Stimulated activated CD8-positive, alpha-beta memory T cell treated with anti-CD3 and anti-CD28 coated beads, Interleukin-4, amount 100 ng/mL, for 4 hours (primary cell): ENCODE results near the gene RPL11.
"Not testable (repeated sequence)": the region's sequence is repeated elsewhere in the genome, so short reads cannot be mapped to it uniquely, and the experiment has no call there.

Experiments
- DNase-seq, 2 donors: peaks; one replicate each; pipeline ENCODE4 v3.0.0-alpha.2; 2020; ENCODE audit warnings: low read depth in 2 of 2, low spot score in 1 of 2

RPL11 gene

DNA sequence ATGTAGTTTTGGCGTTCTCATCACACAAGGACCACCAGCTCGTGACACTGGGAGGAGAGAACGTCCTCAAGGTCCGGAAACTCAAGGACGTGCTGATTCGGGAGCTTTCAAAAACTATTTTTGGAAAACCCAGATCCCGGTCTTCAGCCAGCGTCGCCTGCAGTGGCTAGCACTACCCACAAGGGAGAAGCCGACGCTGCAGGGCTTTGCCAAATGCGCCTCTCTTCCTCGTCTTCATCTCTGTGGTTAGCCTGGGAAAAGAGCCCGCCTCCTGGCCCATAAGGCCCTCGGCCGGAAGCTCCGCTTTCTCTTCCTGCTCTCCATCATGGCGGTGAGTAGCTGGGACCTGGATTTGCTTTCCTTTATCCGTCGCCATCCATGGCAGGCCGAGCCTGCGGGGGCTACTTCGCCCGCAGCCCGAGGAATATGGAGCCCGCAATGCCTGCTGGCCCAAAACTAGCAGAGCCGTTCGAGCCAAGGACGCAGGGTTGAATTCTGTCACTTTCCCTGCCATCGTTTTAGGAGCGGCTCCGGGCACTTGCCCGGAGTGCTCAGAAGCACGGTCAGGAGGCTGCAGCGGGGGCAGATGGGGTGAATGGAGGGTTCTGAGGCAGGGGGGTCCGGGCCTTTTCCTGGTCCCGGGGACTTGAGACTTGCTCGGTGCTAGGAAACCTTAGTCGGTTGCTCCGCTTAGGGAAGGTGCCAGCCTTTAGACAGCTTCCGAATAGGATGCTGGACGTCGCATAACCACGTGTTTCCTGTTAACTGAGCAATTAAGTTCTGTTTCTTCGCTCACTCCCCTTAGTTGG, at the start of gene RPL11:
RPL11 (plus strand) TSS at position 308 of the 809 bp plus-strand sequence; CDS start at position 326, 18 bp downstream.
- DNase-seq = peak; percentile 71 to 80

DNA sequence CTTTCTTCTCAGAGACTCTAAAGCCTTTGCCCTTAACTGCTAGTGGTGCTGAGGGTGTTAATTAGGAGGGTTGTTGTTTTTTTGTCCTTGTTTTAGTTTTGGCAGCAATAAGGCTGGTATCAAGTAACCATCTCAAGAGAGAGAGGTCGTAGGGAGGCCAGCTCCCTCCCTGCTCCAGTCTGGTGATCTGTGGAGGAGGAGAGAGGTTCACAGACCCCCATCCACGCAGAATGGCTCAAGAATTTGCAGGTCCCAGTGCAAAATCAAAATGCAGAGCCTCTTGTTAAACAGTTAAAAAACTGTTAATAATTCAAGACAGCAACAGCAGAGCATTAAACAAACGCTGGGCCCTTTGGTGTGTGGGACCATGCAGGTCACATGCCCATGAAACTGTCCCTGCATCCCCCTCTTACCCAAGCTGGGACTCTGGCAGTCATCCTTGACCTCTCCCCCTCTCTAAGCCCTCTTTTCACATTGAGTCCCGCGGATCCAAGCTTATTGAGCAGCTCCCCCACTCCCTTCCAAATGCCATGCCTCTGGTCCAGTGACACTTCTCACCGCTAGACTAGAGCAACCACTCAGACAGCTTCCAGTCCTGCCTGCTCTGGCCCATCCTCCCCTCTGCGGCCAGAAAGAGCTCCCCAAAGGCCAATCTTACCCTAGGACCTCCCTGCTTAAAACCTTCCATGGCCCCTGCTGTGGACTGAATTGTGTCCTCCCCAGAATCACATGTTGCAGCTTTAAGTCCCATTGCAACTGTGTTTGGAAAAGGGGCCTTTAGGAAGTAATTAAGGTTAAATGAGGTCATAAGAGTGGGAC, 47.7 kb upstream of the RPL11 start:
- DNase-seq = no peak

DNA sequence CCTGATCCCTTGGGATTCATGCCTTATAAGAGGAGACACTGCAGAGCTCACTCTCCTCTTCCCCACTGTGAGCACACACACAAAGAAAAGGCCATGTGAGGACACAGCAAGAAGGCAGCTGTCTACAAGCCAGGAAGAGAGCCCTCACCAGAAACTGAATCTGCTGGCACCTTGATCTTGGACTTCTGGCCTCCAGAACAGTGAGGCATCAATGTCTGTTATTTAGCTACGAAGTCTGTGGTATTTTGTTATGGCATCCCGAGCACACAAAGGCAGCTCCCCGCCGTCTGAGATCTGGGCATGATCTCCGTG, 47.1 kb upstream of the RPL11 start:
- DNase-seq = no peak

DNA sequence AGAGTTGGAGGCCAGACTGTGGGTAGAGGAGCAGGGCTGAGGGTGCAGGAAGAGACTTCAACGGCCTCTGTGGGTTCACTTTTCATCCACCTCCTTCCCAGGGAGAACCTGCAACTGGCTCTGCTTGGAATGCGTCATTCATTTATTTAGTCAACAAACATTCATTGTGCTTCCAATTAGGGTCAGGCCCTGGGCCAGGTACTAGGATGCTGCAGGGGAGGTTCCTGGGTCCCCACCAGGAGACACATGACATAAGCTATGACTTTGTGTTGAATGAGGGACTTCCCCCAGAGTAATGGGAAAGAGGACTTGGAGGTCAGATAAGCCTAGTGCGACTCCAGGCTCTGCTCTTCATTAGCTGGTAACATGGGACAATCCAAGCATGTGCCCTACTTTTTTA, 46.3 kb upstream of the RPL11 start:
- no peak for DNase-seq

DNA sequence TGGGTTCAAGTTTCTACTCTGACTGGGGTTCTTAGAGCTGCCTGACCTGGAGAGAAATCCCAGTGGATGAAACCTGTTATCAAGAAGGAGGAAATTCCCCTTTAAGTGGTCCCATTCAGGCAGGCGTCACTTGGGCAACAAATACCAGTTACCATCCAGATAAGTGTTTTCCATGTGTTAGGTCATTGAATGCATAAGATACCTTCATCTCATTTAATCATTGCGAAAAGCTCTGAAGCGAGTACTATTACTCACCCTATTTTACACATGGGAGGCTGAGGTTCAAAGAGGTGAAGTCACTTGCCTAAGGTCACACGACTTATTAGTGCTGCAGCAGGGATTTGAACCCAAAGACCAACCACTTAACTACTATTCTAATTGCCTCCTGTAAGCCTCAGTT, 45.5 kb upstream of the RPL11 start:
- no peak for DNase-seq

DNA sequence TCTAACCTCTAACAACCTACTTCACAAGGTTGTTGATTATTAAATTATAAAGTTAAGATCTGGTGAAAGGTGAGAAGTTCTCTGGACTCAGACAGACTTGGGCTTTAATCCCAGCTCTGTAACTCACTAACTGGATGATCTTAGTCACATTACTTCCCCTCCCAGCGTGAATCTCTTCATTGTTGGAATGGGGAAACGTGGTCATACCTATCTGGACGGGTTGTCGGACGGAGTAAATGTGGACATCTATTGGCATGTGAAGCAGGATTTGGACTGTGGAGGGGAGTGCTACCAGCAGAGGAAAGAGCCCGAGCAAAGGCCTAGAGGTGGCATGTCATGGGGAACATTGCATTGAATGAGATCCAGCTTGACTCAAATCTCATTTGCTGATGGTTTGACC, 45.1 kb upstream of the RPL11 start:
- DNase-seq = no peak

DNA sequence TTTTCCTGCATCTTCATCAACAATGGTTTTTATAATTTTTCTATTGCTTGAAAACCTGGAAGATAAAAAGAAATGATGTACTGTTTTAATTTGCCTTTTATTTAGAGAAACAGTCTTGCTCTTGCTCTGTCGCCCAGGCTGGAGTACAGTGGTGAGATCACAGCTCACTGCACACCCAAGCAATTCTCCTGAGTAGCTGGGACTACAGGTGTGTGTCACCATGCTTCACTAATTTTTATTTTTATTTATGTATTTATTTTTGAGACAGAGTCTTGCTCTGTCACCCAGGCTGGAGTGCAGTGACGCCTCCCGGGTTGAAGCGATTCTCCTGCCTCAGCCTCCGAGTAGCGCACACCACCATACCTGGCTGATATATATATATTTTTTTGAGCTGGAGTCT, 43.0 kb upstream of the RPL11 start:
- DNase-seq = no peak

DNA sequence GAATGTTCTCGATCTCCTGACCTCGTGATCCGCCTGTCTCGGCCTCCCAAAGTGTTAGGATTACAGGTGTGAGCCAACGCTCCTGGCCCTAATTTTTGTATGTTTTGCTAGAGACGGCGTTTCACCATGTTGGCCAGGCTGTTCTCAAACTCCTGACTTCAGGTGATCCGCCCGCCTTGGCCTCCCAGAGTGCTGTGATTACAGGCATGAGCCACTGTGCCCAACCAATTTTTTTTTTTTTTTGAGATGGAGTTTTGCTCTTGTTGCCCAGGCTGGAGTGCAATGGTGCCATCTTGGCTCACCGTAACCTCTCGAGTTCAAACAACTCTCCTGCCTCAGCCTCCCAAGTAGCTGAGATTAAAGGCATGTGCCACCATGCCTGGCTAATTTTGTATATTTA, 42.4 kb upstream of the RPL11 start:
- DNase-seq = not testable (repeated sequence)

DNA sequence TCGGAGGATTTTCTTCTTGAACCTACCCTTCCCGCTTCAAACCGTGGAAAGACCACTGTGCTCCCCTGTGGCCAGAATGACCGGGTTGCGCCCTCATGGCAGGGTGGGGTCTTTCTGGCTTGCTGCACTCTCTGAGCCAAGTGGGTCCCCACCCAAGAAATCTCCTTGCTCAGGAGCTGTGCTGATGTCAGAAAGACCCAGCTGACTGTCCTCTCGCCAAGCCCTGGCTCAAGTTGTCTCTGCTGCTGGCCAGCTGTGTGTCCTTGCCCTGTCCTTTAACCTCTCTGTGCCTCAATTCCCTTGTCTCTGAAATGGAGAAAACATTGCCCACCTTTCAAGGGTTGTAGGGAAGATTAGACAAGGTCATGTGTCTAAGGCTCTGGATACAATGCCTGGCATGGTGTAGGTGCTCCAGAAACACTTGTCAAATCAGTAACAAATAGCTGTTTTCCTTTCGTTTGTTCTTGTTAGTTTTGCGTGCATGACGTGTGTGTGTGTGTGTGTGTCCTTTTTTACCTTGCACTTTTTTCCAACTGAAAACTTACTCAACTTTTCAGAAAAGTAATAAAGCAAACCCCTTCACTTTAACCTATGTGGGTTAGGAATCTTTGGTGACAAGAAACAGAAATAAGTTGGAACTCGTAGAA, 41.1 kb upstream of the RPL11 start:
- no peak for DNase-seq

DNA sequence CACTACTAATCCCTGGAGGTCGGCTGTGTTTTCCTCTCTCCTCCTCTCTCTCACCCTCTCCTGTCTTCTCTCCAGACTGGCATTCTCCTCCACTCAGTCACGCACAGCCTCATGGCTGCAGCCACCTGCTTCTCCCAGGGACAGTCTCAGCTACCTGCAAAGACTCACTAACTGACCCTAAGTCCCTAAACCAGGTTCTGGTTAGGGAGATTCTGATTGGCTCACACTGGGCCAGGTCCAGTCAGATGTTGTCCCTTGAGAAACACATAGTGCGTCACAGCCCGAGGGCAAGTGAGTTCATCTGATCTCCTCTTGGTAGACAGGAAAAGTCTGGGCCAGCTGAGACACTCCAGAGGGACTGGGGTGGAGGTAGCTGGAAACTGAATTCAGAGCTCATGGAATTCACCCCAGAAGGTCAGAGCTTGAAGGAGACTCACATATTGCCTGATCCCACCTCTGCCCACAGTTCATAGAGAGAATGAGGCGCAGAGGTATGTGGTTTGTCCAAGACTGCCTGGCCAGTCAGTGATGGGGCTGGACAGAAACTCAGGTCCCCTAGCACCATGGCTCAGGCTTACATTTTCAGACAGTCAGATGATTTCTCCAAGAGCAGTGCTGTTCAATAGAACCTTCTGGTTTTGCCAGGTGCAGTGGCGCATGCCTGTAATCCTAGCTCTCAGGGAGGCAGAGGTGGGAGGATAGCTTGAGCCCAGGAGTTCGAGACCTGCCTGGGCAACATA, 40.4 kb upstream of the RPL11 start:
- DNase-seq = no peak

DNA sequence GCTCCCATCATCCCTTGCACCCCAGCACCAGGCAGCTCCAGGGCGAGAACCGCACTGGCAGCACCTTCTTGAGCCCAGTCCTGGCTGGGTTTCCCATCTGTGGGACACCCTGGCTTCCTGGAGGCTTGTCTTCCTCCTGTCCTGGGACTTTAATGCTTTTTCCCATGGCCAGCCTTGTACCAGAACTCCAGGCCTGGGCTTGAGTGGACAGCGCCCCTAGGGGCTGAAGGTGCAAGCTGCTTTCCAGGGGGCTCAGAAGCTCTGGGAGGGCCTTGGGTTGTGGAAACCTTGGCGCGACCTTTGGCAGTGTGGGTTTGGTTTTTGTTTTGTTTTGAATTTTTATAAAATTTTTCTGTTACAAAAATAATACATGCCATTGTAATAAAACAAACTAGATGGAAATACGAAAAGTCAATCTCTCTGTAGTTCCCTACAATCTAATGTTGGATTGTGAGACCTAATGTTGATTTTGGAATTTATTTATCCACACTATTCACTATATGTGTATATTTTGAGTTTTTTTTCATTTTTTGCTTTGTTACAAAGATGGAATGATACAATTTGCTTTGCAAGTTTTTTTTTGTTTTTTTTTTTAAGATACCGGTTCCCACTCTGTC, 33.8 kb upstream of the RPL11 start:
- no peak for DNase-seq

DNA sequence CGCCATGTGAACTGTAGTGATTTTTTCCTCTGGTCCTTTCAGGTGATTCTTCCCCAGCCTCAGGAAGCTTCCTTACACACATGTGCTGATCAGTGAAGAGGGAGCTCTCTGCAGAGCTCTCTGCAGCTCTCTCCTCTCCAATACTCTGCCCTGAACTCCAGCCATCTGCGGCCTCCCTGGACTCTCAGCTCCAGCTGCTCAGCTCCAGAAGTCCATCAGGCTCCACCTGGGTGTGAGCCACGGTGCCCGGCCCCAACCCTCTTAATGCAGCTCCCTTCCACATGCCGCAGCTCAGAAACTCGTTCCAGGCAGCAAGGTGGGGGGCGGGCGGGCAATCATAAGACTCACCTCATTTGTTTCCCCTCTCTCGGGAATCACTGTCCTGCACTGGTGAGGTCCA, 30.9 kb upstream of the RPL11 start:
- no peak for DNase-seq

DNA sequence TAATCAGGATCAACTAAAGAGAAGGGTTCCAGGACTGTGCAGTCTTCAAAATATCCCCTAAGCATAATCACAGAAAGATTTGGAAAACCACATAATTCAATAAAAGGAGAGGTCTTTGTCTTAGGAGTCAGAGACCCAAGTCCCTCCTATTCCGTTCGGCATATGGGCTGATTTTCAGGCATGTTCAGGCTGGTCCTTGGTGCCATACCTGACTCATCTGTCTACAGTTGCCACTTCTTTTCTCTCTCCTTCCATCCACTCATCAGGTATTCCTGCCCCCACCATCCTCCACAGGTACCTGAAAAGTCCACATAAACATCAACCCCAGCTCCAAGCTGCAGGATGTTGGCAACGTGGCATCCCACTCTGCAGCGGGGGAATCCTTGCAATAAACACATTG, 29.7 kb upstream of the RPL11 start:
- no peak for DNase-seq

DNA sequence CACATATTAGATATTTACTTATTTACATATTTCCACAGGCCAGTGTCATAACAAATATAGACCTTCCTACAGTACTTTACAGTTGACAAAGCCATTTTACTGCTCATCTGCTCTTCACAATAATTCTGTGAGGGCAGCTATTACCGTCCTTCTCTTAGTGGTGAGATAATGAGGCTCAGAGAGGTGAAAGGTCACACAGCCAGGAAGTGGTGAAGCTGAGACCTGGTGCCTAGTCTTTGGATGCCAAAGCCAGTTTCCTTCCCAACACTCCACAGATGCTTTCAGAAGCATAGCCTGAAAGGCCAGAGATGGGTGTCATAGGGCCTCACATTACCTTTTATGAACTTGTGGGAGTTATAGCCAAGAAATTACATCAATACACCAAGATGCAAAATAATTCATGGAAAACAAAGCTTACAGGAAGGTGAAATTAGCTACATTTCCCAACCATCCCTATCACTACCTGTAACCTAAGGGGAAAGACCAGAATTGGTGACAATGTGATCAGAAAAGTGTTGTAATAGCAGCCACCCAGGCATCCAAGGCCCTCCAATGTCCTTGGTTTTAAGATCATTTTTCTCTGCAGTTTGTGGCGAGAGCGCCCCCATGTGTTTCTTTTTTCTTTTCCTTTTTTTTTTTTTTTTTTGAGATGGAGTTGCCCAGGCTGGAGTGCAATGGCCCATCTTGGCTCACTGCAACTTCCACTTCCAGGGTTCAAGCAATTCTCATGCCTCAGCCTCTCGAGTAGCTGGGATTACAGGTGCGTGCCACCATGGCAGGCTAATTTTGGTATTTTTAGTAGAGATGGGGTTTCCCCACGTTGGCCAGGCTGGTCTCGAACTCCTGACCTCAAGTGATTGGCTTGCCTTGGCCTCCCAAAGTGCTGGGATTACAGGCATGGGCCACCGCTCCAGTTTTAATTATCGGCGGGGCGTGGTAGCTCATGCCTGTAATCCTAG, 26.5 kb upstream of the RPL11 start:
- DNase-seq = no peak

DNA sequence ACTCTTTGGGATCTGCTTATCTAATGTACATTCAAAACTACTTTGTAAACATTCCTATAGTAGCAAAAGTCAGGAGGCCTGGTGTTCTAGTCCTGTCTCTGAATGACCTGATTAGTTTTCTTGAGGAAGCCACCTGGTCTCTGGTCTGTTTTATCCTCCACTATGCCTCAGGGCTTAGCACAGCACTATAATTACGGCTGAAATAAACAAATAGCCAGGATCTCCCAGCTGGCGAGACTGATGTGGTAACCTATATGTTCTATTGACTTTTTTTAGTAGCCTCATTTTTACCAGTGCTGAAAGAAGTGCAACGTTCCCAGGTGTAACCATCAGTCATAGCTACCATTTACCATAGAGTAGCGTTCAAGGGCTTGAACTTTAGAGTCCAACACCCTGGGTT, 24.2 kb upstream of the RPL11 start:
- no peak for DNase-seq

DNA sequence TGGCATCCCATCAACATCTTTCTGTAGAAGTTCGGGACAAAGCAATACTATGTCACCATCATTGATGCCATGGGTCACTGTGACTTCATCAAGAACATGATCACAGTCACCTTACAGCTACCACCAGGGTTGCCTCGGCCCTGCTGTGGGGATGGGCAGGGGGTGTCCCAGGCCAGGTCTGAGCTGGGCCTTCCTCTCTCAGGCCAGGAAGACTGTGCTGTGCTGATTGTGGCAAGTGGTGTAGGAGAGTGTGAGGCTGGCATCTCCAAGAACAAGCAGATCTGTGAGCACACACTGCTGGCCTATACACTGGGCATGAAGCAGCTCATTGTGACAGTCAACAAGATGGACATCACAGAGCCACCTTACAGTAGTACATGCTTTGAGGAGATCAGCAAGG, 20.9 kb upstream of the RPL11 start:
- DNase-seq = no peak

DNA sequence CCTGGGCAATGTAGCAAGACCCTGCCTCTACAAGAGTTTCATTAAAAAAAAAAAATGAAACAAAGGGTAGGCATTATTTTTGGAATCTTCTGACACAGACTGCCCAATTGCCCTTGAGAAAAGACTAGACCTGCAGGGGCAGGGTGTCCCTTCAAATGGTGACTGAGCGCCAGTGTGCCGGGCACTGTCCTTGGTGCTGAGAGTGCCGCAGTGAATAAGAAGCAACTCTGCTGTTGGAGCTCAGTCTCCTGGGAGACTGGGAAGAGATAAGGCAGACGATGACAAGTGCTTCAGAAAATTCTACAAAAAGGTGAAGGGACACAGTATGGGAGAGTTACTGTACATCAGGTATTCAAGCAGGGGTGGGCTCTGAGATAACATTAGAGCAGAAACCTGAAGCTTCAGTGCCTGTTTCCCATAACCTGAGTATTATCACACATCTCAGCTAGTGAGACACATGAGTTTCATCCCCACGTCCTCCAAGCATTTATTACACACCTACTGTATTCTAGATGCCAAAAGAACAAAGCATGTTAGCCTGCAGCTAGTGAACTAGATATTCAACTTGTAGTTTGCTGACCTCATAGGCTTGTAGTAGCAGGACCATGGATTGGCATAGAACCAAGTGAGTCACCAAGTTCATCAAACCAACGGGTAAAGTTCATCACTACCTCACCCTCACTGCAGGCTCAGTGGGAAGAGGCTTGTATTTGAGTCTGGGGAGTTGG, 18.4 kb upstream of the RPL11 start:
- no peak for DNase-seq

DNA sequence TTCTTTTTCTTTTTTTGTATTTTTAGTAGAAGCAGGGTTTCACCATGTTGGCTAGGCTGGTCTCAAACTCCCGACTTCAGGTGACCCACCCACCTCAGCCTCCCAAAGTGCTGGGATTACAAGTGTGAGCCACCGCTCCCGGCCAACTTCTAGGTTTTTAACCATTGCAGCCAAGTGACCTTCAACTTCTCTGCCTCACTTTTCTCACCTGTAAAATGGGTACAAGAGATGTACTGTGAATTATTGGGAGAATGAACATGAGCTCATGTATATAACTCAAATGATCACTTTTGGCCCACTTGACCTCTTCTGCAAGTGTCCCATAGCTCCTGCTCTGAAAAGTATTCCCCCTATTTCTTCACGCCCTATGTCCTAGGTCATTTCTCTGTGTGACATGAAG, 11.8 kb upstream of the RPL11 start:
- DNase-seq = no peak

DNA sequence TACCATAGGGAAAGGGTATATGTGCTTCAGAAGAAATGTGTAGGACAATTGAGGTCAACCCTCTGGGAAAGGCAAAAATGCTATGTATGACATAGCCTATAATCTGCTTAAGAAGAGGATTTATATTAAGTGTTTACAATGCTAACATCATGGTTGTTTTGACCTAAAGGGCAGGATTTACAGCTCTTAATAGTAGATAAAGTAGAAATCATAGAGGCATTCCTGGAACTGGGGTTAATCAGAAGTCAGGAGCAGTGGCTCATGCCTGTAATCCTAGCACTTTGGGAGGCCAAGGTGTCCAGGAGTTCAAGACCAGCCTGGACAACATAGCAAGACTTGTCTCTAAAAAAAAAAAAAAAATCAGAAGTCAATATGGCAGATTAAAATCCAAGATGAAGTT, 8.7 kb upstream of the RPL11 start:
- no peak for DNase-seq
